ENCODE results near the gene PCYT2. TPM values are rescaled to one million over a fixed set of nuclear protein-coding genes. Genes with fewer than 3 reads are reported as not detected.

PCYT2 gene
- total RNA-seq, 2 donors from 2014 or later: 51.4 to 69.2 TPM

DNA sequence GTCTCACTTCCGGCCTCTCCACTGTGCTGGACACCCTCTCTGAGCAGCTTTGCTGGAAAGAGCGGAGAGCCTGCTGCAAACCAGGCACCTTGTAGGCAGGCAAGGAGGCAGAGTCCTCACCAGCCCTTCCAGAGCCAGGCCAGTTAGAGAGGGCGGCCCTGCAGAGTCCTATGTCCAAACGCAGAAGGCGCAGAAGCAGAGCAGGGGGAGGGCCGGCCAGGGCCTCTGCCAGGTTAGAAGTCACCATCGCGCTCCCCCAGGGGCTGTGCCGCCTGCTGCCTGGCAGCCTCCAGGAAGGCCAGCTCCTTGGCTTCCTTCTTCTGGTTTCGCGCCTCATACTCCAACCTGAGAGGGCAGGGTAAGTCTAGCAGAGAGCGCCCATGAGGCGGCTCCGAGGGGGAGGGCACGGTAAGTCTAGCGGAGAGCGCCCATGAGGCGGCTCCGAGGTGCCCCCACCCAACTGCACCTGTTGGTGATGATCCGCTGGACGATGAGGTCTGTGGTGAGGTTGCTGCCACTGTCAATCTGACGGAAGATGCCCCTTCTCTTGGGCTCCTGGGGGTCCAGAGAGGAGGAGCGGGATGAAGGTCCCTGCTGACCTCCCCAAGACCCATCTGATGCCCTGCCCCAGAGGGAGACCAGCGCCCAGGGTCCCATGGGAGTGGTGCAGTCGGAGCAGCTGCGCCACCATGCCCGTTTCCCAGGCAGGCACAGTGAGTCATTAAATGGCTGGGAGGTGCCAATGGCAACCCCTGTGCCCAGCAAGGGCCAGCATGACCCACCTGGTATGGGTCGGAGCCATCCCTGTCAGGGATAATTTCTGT is 6.4 kb downstream of the PCYT2 start:
- TF ChIP-seq POLR2AphosphoS5 (IDR thresholded peaks at IDR 0.05) (no peak), POLR2A (IDR thresholded peaks at IDR 0.05) (no peak)
- TF ChIP-seq, protein P1, sequence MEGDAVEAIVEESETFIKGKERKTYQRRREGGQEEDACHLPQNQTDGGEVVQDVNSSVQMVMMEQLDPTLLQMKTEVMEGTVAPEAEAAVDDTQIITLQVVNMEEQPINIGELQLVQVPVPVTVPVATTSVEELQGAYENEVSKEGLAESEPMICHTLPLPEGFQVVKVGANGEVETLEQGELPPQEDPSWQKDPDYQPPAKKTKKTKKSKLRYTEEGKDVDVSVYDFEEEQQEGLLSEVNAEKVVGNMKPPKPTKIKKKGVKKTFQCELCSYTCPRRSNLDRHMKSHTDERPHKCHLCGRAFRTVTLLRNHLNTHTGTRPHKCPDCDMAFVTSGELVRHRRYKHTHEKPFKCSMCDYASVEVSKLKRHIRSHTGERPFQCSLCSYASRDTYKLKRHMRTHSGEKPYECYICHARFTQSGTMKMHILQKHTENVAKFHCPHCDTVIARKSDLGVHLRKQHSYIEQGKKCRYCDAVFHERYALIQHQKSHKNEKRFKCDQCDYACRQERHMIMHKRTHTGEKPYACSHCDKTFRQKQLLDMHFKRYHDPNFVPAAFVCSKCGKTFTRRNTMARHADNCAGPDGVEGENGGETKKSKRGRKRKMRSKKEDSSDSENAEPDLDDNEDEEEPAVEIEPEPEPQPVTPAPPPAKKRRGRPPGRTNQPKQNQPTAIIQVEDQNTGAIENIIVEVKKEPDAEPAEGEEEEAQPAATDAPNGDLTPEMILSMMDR (IDR thresholded peaks at IDR 0.05): no peak
- Histone ChIP-seq H3K4me1 (replicated peaks) (peaks cover 10% of the 10 kb centered on the region), H3K9me3 (no peaks in the 10 kb centered on the region), H3K36me3 (no peaks in the 10 kb centered on the region), H3K27me3 (replicated peaks; ENCODE audit: insufficient read depth) (no peaks in the 10 kb centered on the region), H3K4me3 (no peak overlapping the region), H3K27ac (no peak overlapping the region)
- no peak for DNase-seq (ENCODE audit: low spot score)
- intact Hi-C loops (cut with DNase I): no loop called here
- 92% methylated on average over 27 of the region's 28 CpGs for WGBS

DNA sequence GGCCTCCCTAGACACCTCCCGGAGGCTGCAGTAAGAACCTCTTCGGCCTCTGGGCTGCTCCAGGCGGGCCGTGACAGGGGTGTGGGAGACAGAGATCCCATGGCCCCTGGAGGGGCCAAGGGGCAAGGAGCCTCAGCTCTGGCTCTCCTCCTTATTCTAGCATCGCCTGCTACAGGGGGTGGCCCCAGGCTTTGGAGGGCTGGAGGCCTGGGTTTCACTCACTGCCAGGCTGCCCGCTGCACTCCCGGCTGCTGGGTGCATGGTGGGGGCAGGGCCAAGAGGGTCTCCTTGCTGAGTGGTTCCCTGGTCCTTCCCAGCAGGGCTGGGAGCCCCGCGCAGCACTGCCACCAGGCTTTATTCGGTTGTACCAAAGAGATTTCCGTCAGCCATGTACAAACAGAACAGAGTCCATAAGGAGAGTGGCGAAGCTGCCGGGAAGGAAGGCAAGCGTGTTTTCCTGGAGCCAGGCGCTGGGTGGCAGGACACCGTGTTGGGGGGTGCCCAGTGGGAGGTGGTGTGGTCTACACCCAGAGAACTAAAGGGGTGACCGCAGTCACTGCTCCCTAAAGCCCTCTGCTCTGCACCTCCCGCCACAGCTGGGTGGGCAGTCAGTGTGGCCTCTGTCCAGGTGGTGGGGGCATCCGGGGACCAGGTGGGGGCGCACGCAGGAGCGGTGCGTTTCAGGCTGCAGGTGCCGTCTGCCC is 7.2 kb downstream of the PCYT2 start:
- TF ChIP-seq POLR2A (IDR thresholded peaks at IDR 0.05) (no peak), POLR2AphosphoS5 (IDR thresholded peaks at IDR 0.05) (no peak)
- TF ChIP-seq, protein P1 (IDR thresholded peaks at IDR 0.05): no peak
- DNase-seq (ENCODE audit: low spot score): no peak
- Histone ChIP-seq H3K36me3 (no peaks in the 10 kb centered on the region), H3K27me3 (replicated peaks; ENCODE audit: insufficient read depth) (no peaks in the 10 kb centered on the region), H3K9me3 (no peaks in the 10 kb centered on the region), H3K4me1 (replicated peaks) (peaks cover 4% of the 10 kb centered on the region), H3K27ac (no peak overlapping the region), H3K4me3 (no peak overlapping the region)
- 89% methylated on average over 24 of the region's 24 CpGs for WGBS
- intact Hi-C loops (cut with DNase I): no loop called here

DNA sequence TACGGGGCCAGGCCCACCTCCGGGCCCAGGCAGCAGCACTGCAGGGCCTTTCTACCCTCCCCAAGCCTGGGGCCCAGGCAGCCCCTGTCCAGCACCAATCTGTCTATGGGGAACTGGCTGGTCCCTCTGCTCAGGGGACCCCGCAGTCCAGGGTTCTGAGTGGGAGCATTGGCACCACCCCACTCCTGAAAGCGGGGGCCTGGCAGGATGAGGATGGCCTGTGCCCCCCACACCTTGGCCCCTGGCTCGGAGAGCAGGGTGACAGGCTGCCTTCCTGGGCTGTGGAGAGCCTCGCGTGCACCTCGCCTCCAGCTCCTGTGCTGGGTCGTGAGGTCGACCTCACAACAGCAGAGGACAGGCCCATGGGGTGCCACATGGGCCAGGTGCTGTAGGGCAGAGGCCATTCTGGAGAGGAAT is 7.8 kb downstream of the PCYT2 start:
- H3K27ac ChIP-seq: no peak overlapping the region
- 88% methylated on average over 6 of the region's 10 CpGs for WGBS
- intact Hi-C loops (cut with DNase I): no loop called here
- H3K27me3 ChIP-seq (replicated peaks; ENCODE audit: insufficient read depth): no peaks in the 10 kb centered on the region
- H3K4me1 ChIP-seq (replicated peaks): peaks cover 4% of the 10 kb centered on the region
- H3K9me3 ChIP-seq: no peaks in the 10 kb centered on the region
- DNase-seq (ENCODE audit: low spot score): no peak
- peaks cover 0 to 5% of the 10 kb centered on the region in 2 donors for H3K36me3 ChIP-seq
- H3K4me3 ChIP-seq: no peak overlapping the region
- TF ChIP-seq POLR2AphosphoS5 (IDR thresholded peaks at IDR 0.05) (no peak), POLR2A (IDR thresholded peaks at IDR 0.05) (no peak)
- TF ChIP-seq, protein P1 (IDR thresholded peaks at IDR 0.05): no peak

DNA sequence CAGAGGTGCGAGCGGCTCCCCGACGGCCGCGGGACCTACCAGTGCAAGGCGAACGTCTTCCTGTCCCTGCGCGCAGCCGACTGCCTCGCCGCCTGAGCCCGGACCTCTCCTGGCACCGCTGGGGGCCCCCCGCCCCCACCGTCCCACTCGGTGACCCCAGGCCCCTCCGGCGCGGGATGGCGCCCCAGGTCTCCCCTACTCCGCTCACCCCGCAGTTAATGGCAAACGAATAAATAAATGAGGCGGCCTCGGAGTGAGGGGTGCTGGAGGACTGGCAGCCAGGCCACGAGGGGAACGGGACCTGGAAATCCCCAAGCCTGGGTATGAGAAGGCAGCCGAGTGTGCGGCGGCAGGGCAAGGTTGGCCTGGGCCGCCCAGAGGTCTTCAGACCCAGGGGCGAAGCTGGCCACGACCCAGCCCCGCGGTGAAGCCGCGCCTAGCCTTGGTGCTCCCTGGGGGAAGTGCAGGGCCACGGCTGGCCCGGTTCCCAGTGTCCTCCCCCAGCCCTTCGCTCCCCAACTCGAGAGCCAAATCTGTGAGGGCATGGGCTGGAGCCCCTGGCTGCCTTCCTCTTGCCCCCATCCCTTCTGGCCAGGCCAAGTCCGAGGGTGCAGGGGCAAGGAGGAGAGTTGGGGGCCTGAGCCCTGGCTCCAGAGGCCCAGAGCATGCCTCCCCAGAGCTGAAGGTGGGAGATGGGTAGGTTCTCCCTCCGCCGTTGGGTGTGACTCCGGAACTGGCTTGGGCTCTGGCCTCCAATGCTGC is 8.4 kb downstream of the PCYT2 start:
- TF ChIP-seq, protein P1 (IDR thresholded peaks at IDR 0.05): no peak
- TF ChIP-seq POLR2AphosphoS5 (IDR thresholded peaks at IDR 0.05) (no peak), POLR2A (IDR thresholded peaks at IDR 0.05) (no peak)
- Histone ChIP-seq H3K4me3 (peak overlapping the region in 1 of 2 donors; percentile 33), H3K9me3 (no peaks in the 10 kb centered on the region), H3K27me3 (replicated peaks; ENCODE audit: insufficient read depth) (no peaks in the 10 kb centered on the region), H3K36me3 (peaks cover 0 to 5% of the 10 kb centered on the region in 2 donors), H3K4me1 (replicated peaks) (peaks cover 4% of the 10 kb centered on the region), H3K27ac (no peak overlapping the region)
- intact Hi-C loops (cut with DNase I): no loop called here
- no peak for DNase-seq (ENCODE audit: low spot score)
- WGBS: 45% methylated on average over 32 of the region's 47 CpGs

Measured in prostate gland (tissue), 2 donors.